Liver (tissue), 3 donors: ENCODE measurements around the gene CLIC1.

Experiments used
- CTCF ChIP-seq: fragments of 150-350 bp; IDR thresholded peaks from 2 replicates; pipeline ENCODE4 v1.5.1; 2017; ENCODE audit warnings: improper control_type of control experiment, low read depth, low read length; ENCODE audit not compliant: missing input control
- FOXA1 ChIP-seq: IDR thresholded peaks from 2 replicates; pipeline ENCODE4 v1.6.1; 2016; ENCODE audit warnings: antibody characterized with exemption
- GABPA ChIP-seq, 2 donors: IDR thresholded peaks in 1 of 2; conservative IDR thresholded peaks in 1 of 2; 2 replicates each; pipeline ENCODE4 v1.6.1; 2016; ENCODE audit warnings: antibody characterized with exemption in 2 of 2, mild to moderate bottlenecking in 1 of 2, moderate library complexity in 1 of 2
- JUND ChIP-seq, 2 donors: IDR thresholded peaks; 2 replicates each; pipeline ENCODE4 v1.6.1; 2016; ENCODE audit warnings: antibody characterized with exemption in 2 of 2
- RAD21 ChIP-seq, 2 donors: IDR thresholded peaks; 2 replicates each; pipeline ENCODE4 v1.6.1; 2016; ENCODE audit warnings: antibody characterized with exemption in 2 of 2, mild to moderate bottlenecking in 2 of 2
- REST ChIP-seq: IDR thresholded peaks from 2 replicates; pipeline ENCODE4 v1.6.1; 2016; ENCODE audit warnings: antibody characterized with exemption, mild to moderate bottlenecking
- YY1 ChIP-seq: IDR thresholded peaks from 2 replicates; pipeline ENCODE4 v1.6.1; 2016; ENCODE audit warnings: antibody characterized with exemption, mild to moderate bottlenecking
- donor health status: healthy.
- donor health status: healthy.

- no peak for TF ChIP-seq FOXA1
- no peak for TF ChIP-seq CTCF
- no peak for TF ChIP-seq JUND (IDR thresholded peaks at IDR 0.05)
- TF ChIP-seq YY1: no peak
- TF ChIP-seq RAD21 (IDR thresholded peaks at IDR 0.05): no peak
- no peak for TF ChIP-seq GABPA (IDR thresholded peaks at IDR 0.05 in 1 of 2, conservative IDR thresholded peaks at IDR 0.05 in 1 of 2)
- TF ChIP-seq REST: no peak
These were observed 41.3 kb upstream of the CLIC1 start for GRCh38 chr6:31777667-31778050.
